OCI-LY3 (cell line): ENCODE measurements around the gene HIVEP2.

Experiments
- H2AFZ ChIP-seq: fragments of 200-600, 300-600 bp; shearing (Covaris generic); 2 replicates; pipeline ENCODE4 v1.6.0; 2014; ENCODE audit warnings: antibody characterized with exemption, low read depth, low read length
- H3K27ac ChIP-seq: fragments of 200-600, 300-600 bp; sonication (generic); 2 replicates; pipeline ENCODE4 v1.5.1; 2014; ENCODE audit warnings: mild to moderate bottlenecking, low read length, moderate library complexity, mixed read lengths
- H3K27me3 ChIP-seq: fragments of 200-600, 300-600 bp; sonication (generic); 2 replicates; pipeline ENCODE4 v1.6.1; 2014; ENCODE audit warnings: low read depth, low read length, mixed read lengths
- H3K36me3 ChIP-seq: fragments of 200-600, 300-600 bp; sonication (generic); replicated peaks from 2 replicates; pipeline ENCODE3; 2014; ENCODE audit warnings: low read depth, low read length, mixed read lengths
- H3K4me1 ChIP-seq: fragments of 300-600, 200-600 bp; sonication (generic); 2 replicates; pipeline ENCODE4 v1.6.1; 2014; ENCODE audit warnings: low read length, mixed read lengths
- H3K4me2 ChIP-seq: fragments of 200-600, 300-600 bp; sonication (generic); 2 replicates; pipeline ENCODE4 v1.6.1; 2014; ENCODE audit warnings: low read length, mixed read lengths
- H3K4me3 ChIP-seq: fragments of 300-600, 200-600 bp; sonication (generic); 2 replicates; pipeline ENCODE4 v1.5.1; 2014; ENCODE audit warnings: antibody characterized with exemption, mild to moderate bottlenecking, low read length, moderate library complexity
- H3K79me2 ChIP-seq: fragments of 300-600, 200-600 bp; shearing (Covaris generic); 2 replicates; pipeline ENCODE4 v1.6.1; 2014; ENCODE audit warnings: mild to moderate bottlenecking, low read length, mixed read lengths
- H3K9ac ChIP-seq: fragments of 300-600, 200-600 bp; shearing (Covaris generic); 2 replicates; pipeline ENCODE4 v1.6.0; 2014; ENCODE audit warnings: mild to moderate bottlenecking, low read length, moderate library complexity
- H3K9me3 ChIP-seq: fragments of 200-600, 300-600 bp; shearing (Covaris generic); 2 replicates; pipeline ENCODE4 v1.6.1; 2014; ENCODE audit warnings: low read length, mixed read lengths; ENCODE audit not compliant: insufficient read depth
- H4K20me1 ChIP-seq: fragments of 200-600, 300-600 bp; sonication (generic); 2 replicates; pipeline ENCODE4 v1.6.1; 2016; ENCODE audit warnings: low read length, mixed read lengths; ENCODE audit not compliant: insufficient read depth
- EZH2phosphoT487 ChIP-seq: fragments of 200-600 bp; shearing (Covaris generic); IDR thresholded peaks from 2 replicates; pipeline ENCODE4 v1.6.1; 2018; ENCODE audit warnings: antibody characterized with exemption, mixed run types, low read depth
- TF ChIP-seq, protein P1 (sequence below): fragments of 200-600, 300-600 bp; sonication (generic); IDR thresholded peaks from 2 replicates; pipeline ENCODE4 v1.5.1; 2014; ENCODE audit warnings: antibody characterized with exemption, low read length, low read depth

HIVEP2 gene

GRCh38 chr6:142886431-142887170, 58.4 kb downstream of the HIVEP2 start:
- no peak overlapping the region for H3K4me3 ChIP-seq
- H4K20me1 ChIP-seq = peaks cover 9% of the 10 kb centered on the region; the same call in 1 of the 2 replicates
- peaks cover 27% of the 10 kb centered on the region for H3K79me2 ChIP-seq
- peaks cover 49% of the 10 kb centered on the region for H3K4me1 ChIP-seq
- H3K27me3 ChIP-seq = no peaks in the 10 kb centered on the region
- TF ChIP-seq, protein P1, sequence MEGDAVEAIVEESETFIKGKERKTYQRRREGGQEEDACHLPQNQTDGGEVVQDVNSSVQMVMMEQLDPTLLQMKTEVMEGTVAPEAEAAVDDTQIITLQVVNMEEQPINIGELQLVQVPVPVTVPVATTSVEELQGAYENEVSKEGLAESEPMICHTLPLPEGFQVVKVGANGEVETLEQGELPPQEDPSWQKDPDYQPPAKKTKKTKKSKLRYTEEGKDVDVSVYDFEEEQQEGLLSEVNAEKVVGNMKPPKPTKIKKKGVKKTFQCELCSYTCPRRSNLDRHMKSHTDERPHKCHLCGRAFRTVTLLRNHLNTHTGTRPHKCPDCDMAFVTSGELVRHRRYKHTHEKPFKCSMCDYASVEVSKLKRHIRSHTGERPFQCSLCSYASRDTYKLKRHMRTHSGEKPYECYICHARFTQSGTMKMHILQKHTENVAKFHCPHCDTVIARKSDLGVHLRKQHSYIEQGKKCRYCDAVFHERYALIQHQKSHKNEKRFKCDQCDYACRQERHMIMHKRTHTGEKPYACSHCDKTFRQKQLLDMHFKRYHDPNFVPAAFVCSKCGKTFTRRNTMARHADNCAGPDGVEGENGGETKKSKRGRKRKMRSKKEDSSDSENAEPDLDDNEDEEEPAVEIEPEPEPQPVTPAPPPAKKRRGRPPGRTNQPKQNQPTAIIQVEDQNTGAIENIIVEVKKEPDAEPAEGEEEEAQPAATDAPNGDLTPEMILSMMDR = peak; percentile 46
- TF ChIP-seq EZH2phosphoT487 = no peak
- peak overlapping the region; percentile 31 for H3K27ac ChIP-seq
- no peak overlapping the region for H2AFZ ChIP-seq
- H3K9ac ChIP-seq = no peak overlapping the region
- H3K4me2 ChIP-seq = peak overlapping the region; percentile 90
- no peaks in the 10 kb centered on the region for H3K9me3 ChIP-seq
- no peaks in the 10 kb centered on the region for H3K36me3 ChIP-seq

- peaks cover 27% of the 10 kb centered on the region for H3K79me2 ChIP-seq
- H3K27me3 ChIP-seq = no peaks in the 10 kb centered on the region
- peak overlapping the region; percentile 69 for H3K4me3 ChIP-seq
- no peak for TF ChIP-seq EZH2phosphoT487
- TF ChIP-seq, protein P1 = no peak
- peaks cover 50% of the 10 kb centered on the region for H3K4me1 ChIP-seq
- H3K4me2 ChIP-seq = peak overlapping the region; percentile 90
- H3K36me3 ChIP-seq = no peaks in the 10 kb centered on the region
- no peaks in the 10 kb centered on the region for H3K9me3 ChIP-seq
- H2AFZ ChIP-seq = no peak overlapping the region
- H4K20me1 ChIP-seq = peaks cover 9% of the 10 kb centered on the region; the same call in 1 of the 2 replicates
- H3K9ac ChIP-seq = peak overlapping the region; percentile 36
- 0 out of 2 replicates have a peak overlapping the region, but pooled peaks have one; percentile 2 for H3K27ac ChIP-seq
Observed at GRCh38 chr6:142885182-142885867, 59.7 kb downstream of the HIVEP2 start.

DNA sequence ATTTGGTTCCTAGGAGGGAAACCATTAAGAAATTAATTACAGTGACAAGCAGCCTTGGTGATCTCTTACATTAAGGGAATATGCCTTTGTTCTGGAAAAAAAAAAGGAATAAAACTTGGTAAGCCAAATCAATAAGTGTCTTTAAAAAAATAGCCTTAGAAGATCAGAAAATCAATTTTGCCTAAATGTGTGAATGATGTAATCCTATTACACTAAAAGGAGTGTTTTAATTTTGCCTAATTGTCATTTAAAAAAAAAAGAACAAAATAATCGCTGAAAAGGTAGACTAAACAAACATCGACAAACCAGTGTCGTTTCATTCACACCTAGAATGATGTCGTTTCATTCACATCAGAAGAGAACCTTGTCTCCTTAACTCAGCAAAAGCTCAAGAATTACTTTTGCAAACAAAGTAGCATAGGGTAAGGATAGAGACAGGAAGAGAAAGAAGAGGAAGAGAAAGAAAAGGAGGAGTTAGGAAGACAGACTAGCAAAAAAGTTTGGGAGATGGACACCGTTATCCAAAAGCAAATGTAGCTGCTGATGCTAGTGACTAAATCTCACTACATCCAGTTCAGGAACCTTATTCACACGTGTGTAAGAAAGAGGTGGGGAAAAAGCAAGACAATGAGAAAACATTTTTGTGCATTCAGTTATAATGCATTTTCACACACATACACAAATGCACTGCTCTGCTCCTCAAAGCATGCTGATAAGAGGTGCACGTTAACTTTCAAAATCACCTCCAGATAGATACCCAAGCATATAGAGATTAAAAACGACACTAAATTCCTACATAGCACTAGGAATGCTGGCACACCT, 60.6 kb downstream of the HIVEP2 start:
- Histone ChIP-seq H3K79me2 (peaks cover 27% of the 10 kb centered on the region), H3K9ac (no peak overlapping the region), H3K27me3 (no peaks in the 10 kb centered on the region), H3K36me3 (no peaks in the 10 kb centered on the region), H3K4me3 (peak overlapping the region; percentile 69), H3K4me2 (peak overlapping the region; percentile 90), H3K9me3 (no peaks in the 10 kb centered on the region), H4K20me1 (peaks cover 12% of the 10 kb centered on the region; the same call in 1 of the 2 replicates), H2AFZ (no peak overlapping the region), H3K4me1 (peaks cover 50% of the 10 kb centered on the region), H3K27ac (no peak overlapping the region)
- no peak for TF ChIP-seq EZH2phosphoT487
- TF ChIP-seq, protein P1 = no peak

GRCh38 chr6:142883011-142883410, 62.0 kb downstream of the HIVEP2 start:
- TF ChIP-seq, protein P1 = no peak
- TF ChIP-seq EZH2phosphoT487 = no peak
- Histone ChIP-seq H3K9me3 (no peaks in the 10 kb centered on the region), H3K4me2 (no peak overlapping the region), H3K36me3 (no peaks in the 10 kb centered on the region), H4K20me1 (peaks cover 12% of the 10 kb centered on the region; the same call in 1 of the 2 replicates), H3K4me3 (no peak overlapping the region), H3K27ac (no peak overlapping the region), H3K27me3 (no peaks in the 10 kb centered on the region), H3K9ac (no peak overlapping the region), H2AFZ (no peak overlapping the region), H3K4me1 (peaks cover 50% of the 10 kb centered on the region), H3K79me2 (peaks cover 27% of the 10 kb centered on the region)
